Endothelial cell of umbilical vein (primary cell): ENCODE data around the gene CALHM6. TPM values are rescaled to one million over a fixed set of nuclear protein-coding genes. Genes with fewer than 3 reads are reported as not detected.

Source experiments
- BruUV-seq: library from RNA; stranded (reverse); fragments of 400-500 nt; replicated peaks from 2 replicates; lab custom pipeline; 2021; lab: Mats Ljungman, UMichigan
- CTCF ChIA-PET: fragments of 300-600, 350-600 bp; sonication (Branson Sonifier 250); formaldehyde crosslinking; loops from one replicate; lab custom pipeline; 2021; ENCODE audit warnings: antibody characterized with exemption, inconsistent platforms; lab: Charles Lee
- POLR2A ChIA-PET: fragments of 300-600, 350-600 bp; sonication (Branson Sonifier 250); formaldehyde crosslinking; loops from one replicate; lab custom pipeline; 2021; ENCODE audit warnings: antibody characterized with exemption, inconsistent platforms; lab: Charles Lee
- DNase-seq: peaks from one replicate; pipeline ENCODE4 v3.0.0-alpha.2; 2011; ENCODE audit warnings: low read depth, low spot score
- FAIRE-seq: peaks from 2 replicates; lab custom pipeline; 2011; peaks lifted over from hg19 to GRCh38; lab: Jason Lieb, UNC
- H2AFZ ChIP-seq: 2 replicates; pipeline ENCODE4 v1.6.0; 2012; ENCODE audit warnings: low read depth, low read length, control low read depth, inconsistent platforms
- H3K27ac ChIP-seq: 2 replicates; pipeline ENCODE4 v1.5.1; 2011; ENCODE audit warnings: low read depth, mild to moderate bottlenecking, control low read depth, low read length, moderate library complexity; ENCODE audit not compliant: insufficient read depth
- H3K27me3 ChIP-seq, 2 experiments: 2 replicates each; pipeline versions ENCODE4 v1.6.0 to v1.6.1; 2011; ENCODE audit warnings: low read length in 2 of 2, mixed read lengths in 1 of 2; ENCODE audit not compliant: control insufficient read depth in 2 of 2, insufficient read depth in 2 of 2
- H3K36me3 ChIP-seq, 2 experiments: 2 replicates in 1 of 2; 3 replicates in 1 of 2; pipeline ENCODE4 v1.5.1; 2011; ENCODE audit warnings: low read length in 2 of 2, mild to moderate bottlenecking in 1 of 2, moderate library complexity in 1 of 2; ENCODE audit not compliant: control insufficient read depth in 2 of 2, insufficient read depth in 2 of 2; ENCODE audit errors: extremely low read depth in 1 of 2
- H3K4me1 ChIP-seq: 3 replicates; pipeline ENCODE4 v1.5.1; 2011; ENCODE audit warnings: mild to moderate bottlenecking, low read length; ENCODE audit not compliant: control insufficient read depth, insufficient read depth; ENCODE audit errors: extremely low read depth
- H3K4me2 ChIP-seq: 2 replicates; pipeline ENCODE4 v1.6.1; 2011; ENCODE audit warnings: low read length, control low read depth, mixed read lengths; ENCODE audit not compliant: insufficient read depth
- H3K4me3 ChIP-seq, 3 experiments: fragments of 200-600 bp in 1 of 3; sonication (generic), shearing (Covaris generic) in 1 of 3; replicated peaks in 1 of 3; 2 replicates each; pipeline ENCODE4 v1.5.1; 2011 to 2016; ENCODE audit warnings: control low read depth in 3 of 3, low read length in 3 of 3, mild to moderate bottlenecking in 2 of 3, inconsistent platforms in 1 of 3, low read depth in 1 of 3, moderate library complexity in 1 of 3; ENCODE audit not compliant: insufficient read depth in 1 of 3
- H3K79me2 ChIP-seq: 2 replicates; pipeline ENCODE4 v1.6.0; 2012; ENCODE audit warnings: low read length, inconsistent platforms; ENCODE audit not compliant: control insufficient read depth, insufficient read depth
- H3K9ac ChIP-seq: replicated peaks from 2 replicates; pipeline ENCODE3; 2011; ENCODE audit warnings: low read length, control low read depth; ENCODE audit not compliant: insufficient read depth; ENCODE audit errors: extremely low read depth
- H3K9me1 ChIP-seq: replicated peaks from 3 replicates; pipeline ENCODE4 v1.6.0; 2011; ENCODE audit warnings: mild to moderate bottlenecking, low read length; ENCODE audit not compliant: control insufficient read depth, insufficient read depth; ENCODE audit errors: extremely low read depth
- H3K9me3 ChIP-seq: replicated peaks from 2 replicates; pipeline ENCODE4 v1.5.1; 2012; ENCODE audit warnings: low read length, inconsistent platforms; ENCODE audit not compliant: control insufficient read depth, insufficient read depth
- H4K20me1 ChIP-seq: replicated peaks from 2 replicates; pipeline ENCODE3; 2011; ENCODE audit warnings: mild to moderate bottlenecking, low read length; ENCODE audit not compliant: control insufficient read depth, insufficient read depth; ENCODE audit errors: extremely low read depth
- CTCF ChIP-seq, 2 donors: IDR thresholded peaks; 1 replicate in 1 of 2; 2 replicates in 1 of 2; pipeline ENCODE4 v1.5.1; 2011; ENCODE audit warnings: low read length in 2 of 2, mild to moderate bottlenecking in 2 of 2, moderate library complexity in 2 of 2, control low read depth in 1 of 2, inconsistent platforms in 1 of 2, low read depth in 1 of 2; ENCODE audit not compliant: insufficient read depth in 1 of 2; ENCODE audit errors: extremely low read depth in 1 of 2
- EZH2 ChIP-seq: IDR thresholded peaks from 2 replicates; pipeline ENCODE4 v1.6.1; 2012; ENCODE audit warnings: borderline replicate concordance, low read depth, mild to moderate bottlenecking, moderate library complexity, low read length, inconsistent platforms; ENCODE audit not compliant: severe bottlenecking
- FOS ChIP-seq: IDR thresholded peaks from 2 replicates; pipeline ENCODE4 v1.6.1; 2011; ENCODE audit warnings: mild to moderate bottlenecking, low read length, moderate library complexity, borderline replicate concordance; ENCODE audit not compliant: insufficient read depth
- JUN ChIP-seq: IDR thresholded peaks from 2 replicates; pipeline ENCODE4 v1.6.1; 2011; ENCODE audit warnings: borderline replicate concordance, low read depth; ENCODE audit not compliant: insufficient read length, insufficient read depth
- MYC ChIP-seq: IDR thresholded peaks from one replicate; pipeline ENCODE4 v1.6.1; 2011; ENCODE audit warnings: mild to moderate bottlenecking, low read depth, low read length
- POLR2AphosphoS5 ChIP-seq: IDR thresholded peaks from 2 replicates; pipeline ENCODE4 v1.6.1; 2012; ENCODE audit warnings: low read depth, mild to moderate bottlenecking, control low read depth, low read length, moderate library complexity; ENCODE audit not compliant: insufficient read depth
- dilution Hi-C: fragments of 300-500 bp; cut with MboI; formaldehyde crosslinking; loops from one replicate; pipeline ENCODE4 v1.15.0; 2019; ENCODE audit warnings: low sequenced_read_pairs; ENCODE audit not compliant: extremely low pct_ligation_motif_present
- intact Hi-C: fragments of 100-400 bp; cut with micrococcal nuclease; formaldehyde crosslinking; loops from one replicate; pipeline ENCODE4 v1.10.0; 2022
- polyA plus RNA-seq, 4 experiments: library from polyadenylated mRNA; depleted of rRNA in 3 of 4; stranded (reverse) in 3 of 4; unstranded in 1 of 4; fragments of >200 nt; gene quantifications; 2 replicates each; pipeline versions ENCODE4 v1.2.1 to v1.2.3, GENCODE V29; 2011 to 2012; ENCODE audit warnings: missing spikeins in 1 of 4
- total RNA-seq: library from RNA; stranded (reverse); gene quantifications from 2 replicates; pipeline ENCODE4 v1.2.3, GENCODE V29; 2021

The CALHM6 gene
- total and polyA plus RNA-seq, 2 donors (not counting 3 experiments of a cell fraction or from before 2014, with no cell fraction given), result 0.08 TPM; not detected in 1

GRCh38 chr6:116463301-116463700, 2.1 kb downstream of the CALHM6 start:
- Histone ChIP-seq H2AFZ (no peak overlapping the region), H3K4me3 (no peak overlapping the region), H3K9me1 (no peaks in the 10 kb centered on the region), H4K20me1 (no peaks in the 10 kb centered on the region), H3K9me3 (no peaks in the 10 kb centered on the region), H3K4me1 (peaks cover 8% of the 10 kb centered on the region), H3K27ac (no peak overlapping the region), H3K9ac (no peak overlapping the region), H3K36me3 (no peaks in the 10 kb centered on the region), H3K27me3 (peaks cover 23 to 26% of the 10 kb centered on the region in 2 experiments), H3K4me2 (no peak overlapping the region), H3K79me2 (no peaks in the 10 kb centered on the region)
- intact Hi-C loops, result loop anchor here (5.0 kb wide), 1 partner anchor 176 kb away; no protein-coding TSS in a partner anchor
- POLR2A ChIA-PET, result no interaction called here
- FAIRE-seq (no peak), DNase-seq (no peak)
- BruUV-seq, result no TSS peak
- TF ChIP-seq POLR2AphosphoS5 (no peak), JUN (no peak), CTCF (IDR thresholded peaks at IDR 0.05; ENCODE audit: extremely low read depth in 1 of 2, insufficient read depth in 1 of 2, low read depth in 1 of 2, low read length in 2 of 2) (no peak), EZH2 (no peak), MYC (no peak), FOS (no peak)
- CTCF ChIA-PET, result interaction anchor here (0.7 to 1.7 kb wide), 5 partner anchors 27 to 176 kb away, joined by 3 to 4 read pairs (median 3); partner anchors contain the start of gene CALHM5
- dilution Hi-C loops, result no loop called here
